Prostate gland (tissue), 2 donors: Measurements from ENCODE around the gene FRMD4A. TPM values are rescaled to one million over a fixed set of nuclear protein-coding genes. Genes with fewer than 3 reads are reported as not detected.

Experiments used
- DNase-seq: peaks from one replicate; pipeline ENCODE4 v3.0.0-alpha.2; 2019; ENCODE audit warnings: low spot score
- H3K27ac ChIP-seq, 2 donors: fragments of 200-600 bp; sonication (generic); 2 replicates each; pipeline ENCODE4 v1.5.1; 2017 to 2019
- H3K27me3 ChIP-seq: fragments of 200-600 bp; sonication (generic); replicated peaks from 2 replicates; pipeline ENCODE4 v1.5.1; 2019; ENCODE audit not compliant: insufficient read depth
- H3K36me3 ChIP-seq, 2 donors: fragments of 200-600 bp; sonication (generic); 1 replicate in 1 of 2; 2 replicates in 1 of 2; pipeline versions ENCODE4 v1.5.1 to v1.8.1; 2017 to 2019
- H3K4me1 ChIP-seq: fragments of 200-600 bp; sonication (generic); replicated peaks from 2 replicates; pipeline ENCODE4 v1.5.1; 2019
- H3K4me3 ChIP-seq, 2 donors: fragments of 200-600 bp; sonication (generic); 2 replicates each; pipeline ENCODE4 v1.5.1; 2017 to 2019
- H3K9me3 ChIP-seq: fragments of 200-600 bp; sonication (generic); 2 replicates; pipeline ENCODE4 v1.5.1; 2017
- CTCF ChIP-seq, 4 experiments: fragments of 200-600 bp in 2 of 4; fragments of 450-650 bp in 2 of 4; sonication (generic) in 2 of 4; IDR thresholded peaks; 1 replicate in 3 of 4; 2 replicates in 1 of 4; pipeline ENCODE4 v1.5.1; 2016 to 2019; ENCODE audit warnings: antibody characterized with exemption in 4 of 4, mild to moderate bottlenecking in 2 of 4, moderate library complexity in 2 of 4
- POLR2A ChIP-seq: fragments of 450-650 bp; IDR thresholded peaks from one replicate; pipeline ENCODE4 v1.6.1; 2016; ENCODE audit warnings: antibody characterized with exemption, mild to moderate bottlenecking
- POLR2AphosphoS5 ChIP-seq: sonication (generic); formaldehyde crosslinking; IDR thresholded peaks from one replicate; pipeline ENCODE4 v1.6.1; 2017; ENCODE audit warnings: antibody characterized with exemption
- WGBS: methylation state at CpG from one replicate; pipeline ENCODE4 v1.1.5; 2018; 5-methylcytosine and 5-hydroxymethylcytosine counted together
- intact Hi-C: fragments of 100-400 bp; cut with DNase I; formaldehyde crosslinking; loops from one replicate; pipeline ENCODE4 v1.14.2; 2022
- total RNA-seq, 2 donors: library from RNA; depleted of rRNA; stranded (reverse); fragments of >200 nt; gene quantifications; one replicate each; pipeline ENCODE4 v1.1.0, GENCODE V29; 2016

The FRMD4A gene
- total RNA-seq, 2 donors from 2014 or later, result 38.0 to 53.2 TPM

GRCh38 chr10:13944823-13945222, 385.9 kb downstream of the FRMD4A start:
- Histone ChIP-seq H3K27ac (no peak overlapping the region), H3K36me3 (no peaks in the 10 kb centered on the region), H3K4me1 (no peaks in the 10 kb centered on the region), H3K9me3 (no peaks in the 10 kb centered on the region), H3K4me3 (no peak overlapping the region), H3K27me3 (no peaks in the 10 kb centered on the region)
- DNase-seq, result no peak
- WGBS, result 82% methylated on average over 5 of the region's 5 CpGs
- intact Hi-C loops, result no loop called here
- TF ChIP-seq POLR2A (no peak), POLR2AphosphoS5 (no peak), CTCF (IDR thresholded peaks at IDR 0.05) (no peak)

- 92% methylated on average over 8 of the region's 8 CpGs for WGBS
- TF ChIP-seq POLR2AphosphoS5, result no peak
- TF ChIP-seq CTCF (IDR thresholded peaks at IDR 0.05), result no peak
- TF ChIP-seq POLR2A, result no peak
These were observed 386.9 kb downstream of the FRMD4A start for GRCh38 chr10:13943735-13944398.

GRCh38 chr10:13942035-13942434, 388.7 kb downstream of the FRMD4A start:
- H3K27me3 ChIP-seq, result no peaks in the 10 kb centered on the region
- 69% methylated on average over 5 of the region's 5 CpGs for WGBS
- intact Hi-C loops, result no loop called here
- H3K9me3 ChIP-seq, result no peaks in the 10 kb centered on the region
- no peaks in the 10 kb centered on the region for H3K36me3 ChIP-seq
- no peak overlapping the region for H3K27ac ChIP-seq
- TF ChIP-seq POLR2A (no peak), CTCF (IDR thresholded peaks at IDR 0.05) (no peak), POLR2AphosphoS5 (no peak)
- no peak for DNase-seq
- no peaks in the 10 kb centered on the region for H3K4me1 ChIP-seq
- H3K4me3 ChIP-seq, result no peak overlapping the region

More at GRCh38 chr10:13943735-13944398, 386.9 kb downstream of the FRMD4A start:
- no peaks in the 10 kb centered on the region for H3K4me1 ChIP-seq
- no peaks in the 10 kb centered on the region for H3K27me3 ChIP-seq
- no peak overlapping the region for H3K4me3 ChIP-seq
- no peak overlapping the region for H3K27ac ChIP-seq
- no peak for DNase-seq
- no peaks in the 10 kb centered on the region for H3K9me3 ChIP-seq
- no peaks in the 10 kb centered on the region for H3K36me3 ChIP-seq
- intact Hi-C loops, result no loop called here

- Histone ChIP-seq H3K9me3 (no peaks in the 10 kb centered on the region), H3K27me3 (no peaks in the 10 kb centered on the region), H3K4me1 (no peaks in the 10 kb centered on the region), H3K4me3 (no peak overlapping the region), H3K36me3 (no peaks in the 10 kb centered on the region), H3K27ac (no peak overlapping the region)
- TF ChIP-seq POLR2A, result no peak
- no peak for TF ChIP-seq CTCF (IDR thresholded peaks at IDR 0.05)
- no peak for TF ChIP-seq POLR2AphosphoS5
- intact Hi-C loops, result no loop called here
- DNase-seq, result no peak
These were observed 391.3 kb downstream of the FRMD4A start for GRCh38 chr10:13939391-13939790.

GRCh38 chr10:13938950-13939349, 391.8 kb downstream of the FRMD4A start:
- Histone ChIP-seq H3K4me3 (no peak overlapping the region), H3K36me3 (no peaks in the 10 kb centered on the region), H3K4me1 (no peaks in the 10 kb centered on the region), H3K27ac (no peak overlapping the region), H3K9me3 (no peaks in the 10 kb centered on the region), H3K27me3 (no peaks in the 10 kb centered on the region)
- DNase-seq, result no peak
- 63% methylated on average over 8 of the region's 8 CpGs for WGBS
- intact Hi-C loops, result no loop called here
- no peak for TF ChIP-seq POLR2AphosphoS5
- no peak for TF ChIP-seq POLR2A
- no peak for TF ChIP-seq CTCF (IDR thresholded peaks at IDR 0.05)
